Peyer's patch (tissue), 4 donors: ENCODE data around the gene FUT9.

ENCODE experiments used
- POLR2A ChIP-seq, 2 donors: fragments of 450-650 bp; IDR thresholded peaks; one replicate each; pipeline ENCODE4 v1.5.1; 2017; ENCODE audit warnings: antibody characterized with exemption in 2 of 2, mild to moderate bottlenecking in 2 of 2, moderate library complexity in 2 of 2
- TF ChIP-seq, protein P1 (sequence below), 6 experiments: fragments of 450-650 bp in 4 of 6; fragments of 200-600 bp in 2 of 6; sonication (generic) in 1 of 6; IDR thresholded peaks; one replicate each; pipeline ENCODE4 v1.5.1; 2017 to 2019; ENCODE audit warnings: antibody characterized with exemption in 6 of 6, mild to moderate bottlenecking in 3 of 6, moderate library complexity in 1 of 6

DNA sequence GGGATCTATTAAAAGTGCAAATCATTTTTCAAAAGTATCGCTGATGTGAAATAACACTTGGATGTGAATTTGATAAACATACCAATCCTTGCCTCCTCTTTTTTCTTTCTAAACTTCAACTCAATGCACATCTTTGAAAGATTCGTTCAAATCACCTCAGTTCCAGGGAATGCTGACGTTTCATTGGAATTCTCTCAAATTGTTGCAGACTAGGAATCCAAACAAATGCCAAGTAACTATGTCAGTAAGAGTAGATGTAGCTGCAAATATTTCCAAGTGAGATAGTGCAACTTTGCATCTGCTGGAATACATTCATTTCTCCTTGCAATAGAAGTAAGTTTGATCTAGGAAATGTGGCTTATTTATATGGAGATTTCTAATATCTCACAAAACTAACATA lies 220.7 kb downstream of the FUT9 start:
- TF ChIP-seq, protein P1, sequence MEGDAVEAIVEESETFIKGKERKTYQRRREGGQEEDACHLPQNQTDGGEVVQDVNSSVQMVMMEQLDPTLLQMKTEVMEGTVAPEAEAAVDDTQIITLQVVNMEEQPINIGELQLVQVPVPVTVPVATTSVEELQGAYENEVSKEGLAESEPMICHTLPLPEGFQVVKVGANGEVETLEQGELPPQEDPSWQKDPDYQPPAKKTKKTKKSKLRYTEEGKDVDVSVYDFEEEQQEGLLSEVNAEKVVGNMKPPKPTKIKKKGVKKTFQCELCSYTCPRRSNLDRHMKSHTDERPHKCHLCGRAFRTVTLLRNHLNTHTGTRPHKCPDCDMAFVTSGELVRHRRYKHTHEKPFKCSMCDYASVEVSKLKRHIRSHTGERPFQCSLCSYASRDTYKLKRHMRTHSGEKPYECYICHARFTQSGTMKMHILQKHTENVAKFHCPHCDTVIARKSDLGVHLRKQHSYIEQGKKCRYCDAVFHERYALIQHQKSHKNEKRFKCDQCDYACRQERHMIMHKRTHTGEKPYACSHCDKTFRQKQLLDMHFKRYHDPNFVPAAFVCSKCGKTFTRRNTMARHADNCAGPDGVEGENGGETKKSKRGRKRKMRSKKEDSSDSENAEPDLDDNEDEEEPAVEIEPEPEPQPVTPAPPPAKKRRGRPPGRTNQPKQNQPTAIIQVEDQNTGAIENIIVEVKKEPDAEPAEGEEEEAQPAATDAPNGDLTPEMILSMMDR (IDR thresholded peaks at IDR 0.05) = no peak
- no peak for TF ChIP-seq POLR2A (IDR thresholded peaks at IDR 0.05)
